Bone marrow (tissue), 2 donors: ENCODE measurements around the gene MGMT.
"Not testable (repeated sequence)": the region's sequence is repeated elsewhere in the genome, so short reads cannot be mapped to it uniquely, and the experiment has no call there.

Experiments
- DNase-seq, 2 donors: peaks; one replicate each; lab custom pipeline; 2025; lab: John Stamatoyannopoulos, UW

The MGMT gene

GRCh38 chr10:129466703-129467358, at the start of gene MGMT:
Gene MGMT, plus strand, starts transcription at chr10:129467241.
- DNase-seq, result peak; percentile 33 to 91

GRCh38 chr10:129417870-129418269, 49.2 kb upstream of the MGMT start:
- no peak for DNase-seq

- no peak for DNase-seq
Observed at GRCh38 chr10:129418496-129419225, 48.4 kb upstream of the MGMT start.

- DNase-seq, result no peak
Observed at GRCh38 chr10:129419397-129419796, 47.6 kb upstream of the MGMT start.

- DNase-seq, result no peak
Observed at GRCh38 chr10:129421399-129422010, 45.5 kb upstream of the MGMT start.

GRCh38 chr10:129424978-129425377, 42.1 kb upstream of the MGMT start:
- no peak for DNase-seq

- no peak for DNase-seq
Observed at GRCh38 chr10:129426606-129427005, 40.4 kb upstream of the MGMT start.

GRCh38 chr10:129433266-129433665, 33.8 kb upstream of the MGMT start:
- no peak for DNase-seq

- DNase-seq, result not testable (repeated sequence)
Observed at GRCh38 chr10:129435724-129436123, 31.3 kb upstream of the MGMT start.

GRCh38 chr10:129438024-129438423, 29.0 kb upstream of the MGMT start:
- DNase-seq, result no peak

GRCh38 chr10:129440247-129440646, 26.8 kb upstream of the MGMT start:
- no peak for DNase-seq

GRCh38 chr10:129440722-129441316, 26.2 kb upstream of the MGMT start:
- no peak for DNase-seq

- DNase-seq, result no peak
Observed at GRCh38 chr10:129441372-129442009, 25.6 kb upstream of the MGMT start.

GRCh38 chr10:129442866-129443265, 24.2 kb upstream of the MGMT start:
- no peak for DNase-seq

- no peak for DNase-seq
Observed at GRCh38 chr10:129444359-129444758, 22.7 kb upstream of the MGMT start.

- DNase-seq, result no peak
Observed at GRCh38 chr10:129445436-129446182, 21.4 kb upstream of the MGMT start.

GRCh38 chr10:129446183-129446581, 20.9 kb upstream of the MGMT start:
- DNase-seq, result no peak

GRCh38 chr10:129447486-129447885, 19.6 kb upstream of the MGMT start:
- no peak for DNase-seq

GRCh38 chr10:129448086-129448485, 19.0 kb upstream of the MGMT start:
- no peak for DNase-seq

- no peak for DNase-seq
Observed at GRCh38 chr10:129448539-129448938, 18.5 kb upstream of the MGMT start.

- no peak for DNase-seq
Observed at GRCh38 chr10:129449893-129450292, 17.1 kb upstream of the MGMT start.

- no peak for DNase-seq
Observed at GRCh38 chr10:129450391-129450790, 16.6 kb upstream of the MGMT start.
